HG02973 (cell line): ENCODE results near the gene PML.

Source experiments
- ATAC-seq: cut with Tn5 transposase; IDR thresholded peaks from one replicate; pipeline ENCODE4 v1.9.1; 2021; ENCODE audit warnings: moderate library complexity; ENCODE audit not compliant: unreplicated experiment

Gene PML

GRCh38 chr15:74006774-74007639, 12.5 kb downstream of the PML start:
- ATAC-seq, result no peak

GRCh38 chr15:74007820-74008371, 13.4 kb downstream of the PML start:
- no peak for ATAC-seq

GRCh38 chr15:74008901-74009300, 14.4 kb downstream of the PML start:
- ATAC-seq, result no peak

- no peak for ATAC-seq
Measured at GRCh38 chr15:74010929-74011540, 16.5 kb downstream of the PML start.

- ATAC-seq, result no peak
Measured at GRCh38 chr15:74011610-74012009, 17.1 kb downstream of the PML start.

GRCh38 chr15:74013374-74013894, 18.9 kb downstream of the PML start:
- no peak for ATAC-seq

GRCh38 chr15:74019734-74020133, 25.2 kb downstream of the PML start:
- ATAC-seq, result no peak

GRCh38 chr15:74022706-74023470, 28.4 kb downstream of the PML start:
- no peak for ATAC-seq

- no peak for ATAC-seq
Measured at GRCh38 chr15:74024687-74025086, 30.2 kb downstream of the PML start.

GRCh38 chr15:74025436-74025835, 30.9 kb downstream of the PML start:
- ATAC-seq, result no peak

- ATAC-seq, result no peak
Measured at GRCh38 chr15:74027688-74028087, 33.2 kb downstream of the PML start.

GRCh38 chr15:74028646-74029045, 34.1 kb downstream of the PML start:
- no peak for ATAC-seq

GRCh38 chr15:74032046-74032445, 37.5 kb downstream of the PML start:
- no peak for ATAC-seq

GRCh38 chr15:74032606-74033561, 38.4 kb downstream of the PML start:
- ATAC-seq, result no peak

- ATAC-seq, result no peak
Measured at GRCh38 chr15:74034206-74034755, 39.8 kb downstream of the PML start.

- no peak for ATAC-seq
Measured at GRCh38 chr15:74035121-74036017, 40.9 kb downstream of the PML start.

GRCh38 chr15:74036271-74037170, 42.0 kb downstream of the PML start:
- ATAC-seq, result no peak
